HL-60 (cell line): ENCODE data around the gene MILR1.

Experiments used
- GABPA ChIP-seq: IDR thresholded peaks from 2 replicates; pipeline ENCODE4 v1.6.1; 2012; ENCODE audit warnings: low read depth
- POLR2AphosphoS5 ChIP-seq: IDR thresholded peaks from 2 replicates; pipeline ENCODE4 v1.6.1; 2012; ENCODE audit warnings: low read depth
- TF ChIP-seq, protein P1 (sequence below): IDR thresholded peaks from one replicate; pipeline ENCODE4 v1.5.1; 2011; ENCODE audit warnings: low read length, control low read depth, inconsistent platforms; ENCODE audit not compliant: insufficient read depth
- TF ChIP-seq, protein P2 (sequence below): IDR thresholded peaks from 2 replicates; pipeline ENCODE4 v1.6.1; 2012; ENCODE audit warnings: low read depth; ENCODE audit not compliant: insufficient replicate concordance

DNA sequence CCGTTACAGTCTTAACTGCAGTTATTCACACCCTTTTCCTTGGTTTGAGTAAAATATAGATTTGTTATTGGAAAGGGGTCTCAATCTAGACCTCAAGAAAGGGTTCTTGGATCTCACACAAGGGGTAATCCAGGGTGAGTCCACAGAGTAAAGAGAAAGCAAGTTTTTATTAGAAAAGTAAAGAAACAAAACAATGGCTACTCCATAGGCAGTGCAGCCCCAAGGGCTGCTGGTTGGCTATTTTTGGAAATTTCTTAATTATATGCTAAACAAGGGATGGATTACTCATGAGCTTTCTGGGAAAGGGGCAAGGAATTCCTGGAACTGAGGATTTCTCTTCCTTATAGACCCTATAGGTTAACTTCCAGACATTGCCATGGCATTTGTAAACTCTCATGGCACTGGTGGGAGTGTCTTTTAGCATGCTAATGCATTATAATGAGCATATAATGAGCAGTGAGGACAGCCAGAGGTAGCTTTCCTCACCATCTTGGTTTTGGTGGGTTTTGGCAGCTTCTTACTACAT, 24.5 kb upstream of the MILR1 start:
- TF ChIP-seq, protein P1, sequence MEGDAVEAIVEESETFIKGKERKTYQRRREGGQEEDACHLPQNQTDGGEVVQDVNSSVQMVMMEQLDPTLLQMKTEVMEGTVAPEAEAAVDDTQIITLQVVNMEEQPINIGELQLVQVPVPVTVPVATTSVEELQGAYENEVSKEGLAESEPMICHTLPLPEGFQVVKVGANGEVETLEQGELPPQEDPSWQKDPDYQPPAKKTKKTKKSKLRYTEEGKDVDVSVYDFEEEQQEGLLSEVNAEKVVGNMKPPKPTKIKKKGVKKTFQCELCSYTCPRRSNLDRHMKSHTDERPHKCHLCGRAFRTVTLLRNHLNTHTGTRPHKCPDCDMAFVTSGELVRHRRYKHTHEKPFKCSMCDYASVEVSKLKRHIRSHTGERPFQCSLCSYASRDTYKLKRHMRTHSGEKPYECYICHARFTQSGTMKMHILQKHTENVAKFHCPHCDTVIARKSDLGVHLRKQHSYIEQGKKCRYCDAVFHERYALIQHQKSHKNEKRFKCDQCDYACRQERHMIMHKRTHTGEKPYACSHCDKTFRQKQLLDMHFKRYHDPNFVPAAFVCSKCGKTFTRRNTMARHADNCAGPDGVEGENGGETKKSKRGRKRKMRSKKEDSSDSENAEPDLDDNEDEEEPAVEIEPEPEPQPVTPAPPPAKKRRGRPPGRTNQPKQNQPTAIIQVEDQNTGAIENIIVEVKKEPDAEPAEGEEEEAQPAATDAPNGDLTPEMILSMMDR = no peak
- TF ChIP-seq POLR2AphosphoS5 (no peak), GABPA (no peak)
- TF ChIP-seq, protein P2, sequence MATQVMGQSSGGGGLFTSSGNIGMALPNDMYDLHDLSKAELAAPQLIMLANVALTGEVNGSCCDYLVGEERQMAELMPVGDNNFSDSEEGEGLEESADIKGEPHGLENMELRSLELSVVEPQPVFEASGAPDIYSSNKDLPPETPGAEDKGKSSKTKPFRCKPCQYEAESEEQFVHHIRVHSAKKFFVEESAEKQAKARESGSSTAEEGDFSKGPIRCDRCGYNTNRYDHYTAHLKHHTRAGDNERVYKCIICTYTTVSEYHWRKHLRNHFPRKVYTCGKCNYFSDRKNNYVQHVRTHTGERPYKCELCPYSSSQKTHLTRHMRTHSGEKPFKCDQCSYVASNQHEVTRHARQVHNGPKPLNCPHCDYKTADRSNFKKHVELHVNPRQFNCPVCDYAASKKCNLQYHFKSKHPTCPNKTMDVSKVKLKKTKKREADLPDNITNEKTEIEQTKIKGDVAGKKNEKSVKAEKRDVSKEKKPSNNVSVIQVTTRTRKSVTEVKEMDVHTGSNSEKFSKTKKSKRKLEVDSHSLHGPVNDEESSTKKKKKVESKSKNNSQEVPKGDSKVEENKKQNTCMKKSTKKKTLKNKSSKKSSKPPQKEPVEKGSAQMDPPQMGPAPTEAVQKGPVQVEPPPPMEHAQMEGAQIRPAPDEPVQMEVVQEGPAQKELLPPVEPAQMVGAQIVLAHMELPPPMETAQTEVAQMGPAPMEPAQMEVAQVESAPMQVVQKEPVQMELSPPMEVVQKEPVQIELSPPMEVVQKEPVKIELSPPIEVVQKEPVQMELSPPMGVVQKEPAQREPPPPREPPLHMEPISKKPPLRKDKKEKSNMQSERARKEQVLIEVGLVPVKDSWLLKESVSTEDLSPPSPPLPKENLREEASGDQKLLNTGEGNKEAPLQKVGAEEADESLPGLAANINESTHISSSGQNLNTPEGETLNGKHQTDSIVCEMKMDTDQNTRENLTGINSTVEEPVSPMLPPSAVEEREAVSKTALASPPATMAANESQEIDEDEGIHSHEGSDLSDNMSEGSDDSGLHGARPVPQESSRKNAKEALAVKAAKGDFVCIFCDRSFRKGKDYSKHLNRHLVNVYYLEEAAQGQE = no peak
